Coronary artery (tissue), 2 donors: ENCODE data around the gene MAP4K5.

Experiments
- DNase-seq: peaks from one replicate; pipeline ENCODE4 v3.0.0-alpha.2; 2017; ENCODE audit warnings: low spot score
- H3K27ac ChIP-seq, 2 donors: fragments of 200-600 bp; sonication (generic); one replicate each; pipeline ENCODE4 v1.5.1; 2016 to 2019
- H3K4me3 ChIP-seq: fragments of 200-600 bp; sonication (generic); 2 replicates; pipeline ENCODE4 v1.5.1; 2016; ENCODE audit warnings: mild to moderate bottlenecking, moderate library complexity
- CTCF ChIP-seq: fragments of 200-600 bp; sonication (generic); IDR thresholded peaks from one replicate; pipeline ENCODE4 v1.5.1; 2019; ENCODE audit warnings: antibody characterized with exemption

The MAP4K5 gene

GRCh38 chr14:50452296-50452695 lies 80.1 kb downstream of the MAP4K5 start:
- Histone ChIP-seq H3K4me3 (no peak overlapping the region), H3K27ac (no peak overlapping the region)
- no peak for TF ChIP-seq CTCF
- DNase-seq: no peak

- TF ChIP-seq CTCF: no peak
- H3K27ac ChIP-seq: no peak overlapping the region
- H3K4me3 ChIP-seq: no peak overlapping the region
- DNase-seq: no peak
Measured at GRCh38 chr14:50451854-50452253, 80.5 kb downstream of the MAP4K5 start.

- TF ChIP-seq CTCF: no peak
- Histone ChIP-seq H3K27ac (no peak overlapping the region), H3K4me3 (no peak overlapping the region)
- no peak for DNase-seq
Measured at GRCh38 chr14:50447461-50447860, 84.9 kb downstream of the MAP4K5 start.

GRCh38 chr14:50434528-50434927 lies 97.8 kb downstream of the MAP4K5 start:
- TF ChIP-seq CTCF: no peak
- DNase-seq: no peak
- Histone ChIP-seq H3K4me3 (no peak overlapping the region), H3K27ac (no peak overlapping the region)

GRCh38 chr14:50432131-50432530 lies 100.2 kb downstream of the MAP4K5 start:
- Histone ChIP-seq H3K27ac (no peak overlapping the region), H3K4me3 (no peak overlapping the region)
- DNase-seq: no peak

GRCh38 chr14:50425816-50426215 lies 106.6 kb downstream of the MAP4K5 start:
- Histone ChIP-seq H3K4me3 (no peak overlapping the region), H3K27ac (no peak overlapping the region)
- DNase-seq: no peak
- no peak for TF ChIP-seq CTCF

More at GRCh38 chr14:50432131-50432530, 100.2 kb downstream of the MAP4K5 start:
- TF ChIP-seq CTCF: no peak

- TF ChIP-seq CTCF: no peak
- no peak for DNase-seq
- no peak overlapping the region for H3K4me3 ChIP-seq
- H3K27ac ChIP-seq: no peak overlapping the region
Measured at GRCh38 chr14:50425105-50425504, 107.3 kb downstream of the MAP4K5 start.
